ENCODE data around the gene SSTR5.

Gene SSTR5

DNA sequence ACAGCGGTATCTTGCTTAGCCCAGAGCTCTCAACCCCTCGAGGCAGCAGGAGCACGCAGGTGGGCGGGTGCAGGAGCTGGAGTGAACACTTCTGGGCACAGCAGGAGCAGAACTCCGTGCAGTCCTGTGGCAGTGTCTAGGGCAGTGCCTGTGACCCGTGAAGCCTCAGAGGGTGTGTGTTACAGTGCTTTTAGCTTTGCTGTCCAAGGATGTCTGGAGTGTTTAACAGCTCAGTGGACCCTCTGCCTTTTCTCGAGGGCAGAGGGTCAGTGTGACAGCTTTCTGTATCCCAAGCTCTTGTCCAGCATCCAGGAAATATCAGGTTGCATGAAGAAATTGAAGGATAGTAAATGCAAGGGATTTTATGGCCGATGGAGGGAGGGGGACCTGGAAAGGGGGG, 16.4 kb upstream of the SSTR5 start:
- no peak for DNase-seq

DNA sequence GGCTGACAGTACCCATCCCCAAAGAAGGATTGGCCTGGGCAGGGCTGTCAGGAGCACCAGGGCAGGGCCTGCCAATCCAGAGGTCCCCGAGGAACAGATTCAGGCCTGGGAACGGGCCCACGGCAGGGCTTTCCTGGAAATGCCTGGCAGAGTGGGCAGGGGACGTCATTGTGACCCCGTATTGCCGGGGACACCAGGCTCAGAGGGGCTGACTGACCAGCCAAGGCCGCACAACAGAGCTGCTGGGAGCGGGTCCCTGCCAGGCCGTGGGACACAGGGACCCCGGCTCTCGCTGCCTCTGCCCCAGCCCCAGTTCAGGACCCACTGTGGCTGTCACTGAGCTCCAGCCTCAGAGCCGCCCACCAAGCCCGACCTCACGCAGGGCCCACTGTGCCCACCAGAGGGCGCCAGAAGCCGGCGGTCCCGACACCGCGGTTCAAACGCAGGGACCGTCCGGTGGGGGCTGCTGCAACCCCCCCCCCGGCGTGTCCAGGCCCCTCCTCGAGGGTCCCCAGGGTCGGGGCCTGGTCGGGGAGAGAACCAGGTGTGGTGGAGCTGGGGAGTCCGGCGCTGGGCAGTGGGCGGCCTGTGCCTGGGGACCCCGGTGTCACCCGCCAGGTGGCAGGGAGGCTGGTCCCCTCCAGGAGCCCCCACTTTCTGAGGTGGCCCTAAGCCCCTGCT, 15.2 kb upstream of the SSTR5 start:
- DNase-seq: peak; percentile 45

DNA sequence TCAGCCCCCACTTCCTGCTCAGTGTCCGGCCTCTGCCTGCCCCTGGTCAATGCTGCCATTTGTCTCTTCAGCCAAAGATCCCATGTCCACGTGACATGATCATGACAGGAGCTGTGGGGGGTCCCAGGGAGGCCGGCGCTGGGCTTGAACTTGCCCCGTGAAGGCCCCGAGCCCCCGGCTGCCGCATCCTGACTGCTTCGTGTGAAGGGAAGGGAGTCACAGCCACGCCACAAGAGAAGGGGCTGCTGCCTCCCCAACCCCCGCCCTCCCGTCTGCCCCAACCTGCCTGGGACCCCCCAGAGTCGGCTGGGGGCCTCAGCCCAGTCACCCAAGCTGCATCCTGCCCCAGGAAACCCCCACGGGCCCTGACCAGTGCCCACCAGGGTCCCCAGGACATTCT, 14.3 kb upstream of the SSTR5 start:
- no peak for DNase-seq

DNA sequence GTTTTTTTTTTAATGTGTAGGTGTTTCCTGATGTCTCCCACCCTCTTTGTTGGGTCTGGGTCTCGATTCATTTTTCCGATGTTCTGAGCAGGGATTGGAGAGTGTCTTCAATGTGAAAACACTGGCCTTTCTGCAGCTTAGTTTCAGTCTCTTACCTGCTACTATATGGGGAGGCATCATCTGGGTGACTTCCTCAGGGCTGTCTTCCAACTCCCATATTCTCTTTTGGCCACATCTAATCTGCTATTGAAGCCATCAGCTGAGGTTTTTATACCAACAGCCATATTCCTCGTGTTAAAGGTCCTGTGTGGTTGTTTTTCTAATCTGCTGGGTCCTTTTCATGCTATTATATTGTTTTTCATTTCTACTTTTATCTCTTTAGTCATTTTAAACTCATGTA, 13.2 kb upstream of the SSTR5 start:
- DNase-seq: no peak

DNA sequence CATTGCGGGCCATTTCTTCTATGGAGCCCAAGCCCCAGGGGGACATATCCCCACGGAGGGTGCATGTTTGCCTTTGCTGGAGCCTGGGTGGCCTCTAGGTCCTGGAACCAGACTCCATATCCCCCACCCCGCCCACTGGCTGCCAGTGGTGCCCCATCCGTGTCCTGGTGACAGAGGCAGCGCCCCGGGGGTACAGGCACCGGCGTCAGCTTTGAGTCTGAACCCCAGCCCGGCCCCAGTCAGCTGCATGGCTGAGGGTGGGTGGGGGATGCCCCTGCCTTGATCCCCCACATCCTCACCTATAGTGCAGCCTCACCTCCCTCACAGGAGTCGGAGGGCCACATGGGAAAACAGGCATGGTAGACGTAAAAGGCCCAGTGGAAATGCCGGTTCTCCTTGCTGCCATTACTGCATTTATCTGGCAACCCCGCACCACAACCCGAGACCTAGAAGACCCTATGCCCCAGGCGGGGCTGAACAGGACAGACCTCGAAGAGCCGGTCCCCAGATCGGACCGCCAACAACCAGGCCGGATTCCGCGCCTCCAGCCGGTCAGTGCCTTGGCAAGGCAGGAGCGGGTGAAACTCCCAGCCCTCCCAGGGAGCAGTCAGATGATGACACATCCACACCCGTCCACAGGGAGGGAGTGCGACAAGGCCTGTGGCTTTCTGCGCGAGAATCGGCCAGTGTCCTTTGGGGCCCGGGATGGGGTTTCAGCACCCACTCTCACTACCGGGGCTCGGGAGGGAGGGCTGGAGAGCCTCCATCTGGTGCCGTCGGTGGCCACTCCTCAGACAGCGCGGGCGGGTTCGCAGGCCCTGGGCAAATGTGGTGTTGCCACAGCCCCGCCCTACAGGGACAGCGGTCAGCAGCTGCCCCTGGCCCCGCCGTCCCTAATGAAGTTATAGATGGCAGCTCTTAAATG, 11.9 kb upstream of the SSTR5 start:
- DNase-seq: no peak

DNA sequence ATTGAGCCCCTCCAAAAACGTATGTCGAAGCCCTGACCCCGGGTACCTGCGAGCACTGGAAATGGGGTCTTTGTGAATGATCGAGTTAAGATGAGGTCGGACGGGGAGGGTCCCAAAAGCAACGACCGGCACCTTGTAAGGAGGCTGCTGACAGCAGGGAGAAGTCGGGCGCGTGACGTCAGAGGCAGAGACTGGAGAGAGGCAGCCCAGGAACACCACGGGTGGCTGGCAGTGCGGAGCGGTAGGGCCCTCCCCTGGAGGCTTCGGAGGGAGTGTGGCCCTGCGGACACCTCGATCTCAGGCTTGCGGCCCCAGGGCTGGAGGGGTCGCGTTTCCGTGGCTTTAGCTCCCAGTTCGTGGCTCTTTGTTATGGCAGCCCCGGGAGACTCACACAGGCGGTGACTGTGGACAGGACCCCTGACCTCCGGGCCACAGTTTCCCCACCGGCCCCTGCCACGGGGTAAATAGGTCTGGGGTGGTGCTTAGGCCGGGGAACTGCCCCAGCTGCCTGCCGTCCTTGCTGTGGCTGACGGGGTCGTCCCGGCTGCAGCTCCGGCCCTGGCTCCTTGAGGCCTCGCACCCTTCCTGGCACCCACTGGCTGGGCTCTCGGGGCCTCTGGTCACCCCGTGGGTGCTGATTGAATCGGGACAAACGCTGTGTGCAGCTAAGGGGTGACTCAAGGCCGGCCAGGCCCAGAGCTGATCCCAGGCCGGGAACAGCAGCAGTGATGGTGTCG, 10.6 kb upstream of the SSTR5 start:
- no peak for DNase-seq

DNA sequence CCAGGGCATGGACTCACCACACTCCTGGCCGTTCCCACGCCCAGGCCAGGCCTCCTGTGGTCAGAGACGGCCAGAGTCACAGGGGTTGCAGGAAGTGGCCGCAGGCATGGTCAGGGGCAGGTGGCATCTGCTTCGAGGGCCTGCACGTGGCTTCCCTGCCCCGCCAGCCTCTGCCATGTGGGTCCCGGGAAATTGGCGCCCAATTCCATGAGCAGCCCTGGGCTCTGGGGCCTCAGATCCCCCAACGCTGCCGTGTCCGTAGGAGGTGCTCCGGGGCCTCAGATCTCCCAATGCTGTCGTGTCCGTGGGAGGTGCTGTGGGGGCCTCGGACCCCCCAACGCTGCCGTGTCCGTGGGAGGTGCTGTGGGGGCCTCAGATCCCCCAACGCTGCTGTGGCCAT, 9.7 kb upstream of the SSTR5 start:
- DNase-seq: no peak

DNA sequence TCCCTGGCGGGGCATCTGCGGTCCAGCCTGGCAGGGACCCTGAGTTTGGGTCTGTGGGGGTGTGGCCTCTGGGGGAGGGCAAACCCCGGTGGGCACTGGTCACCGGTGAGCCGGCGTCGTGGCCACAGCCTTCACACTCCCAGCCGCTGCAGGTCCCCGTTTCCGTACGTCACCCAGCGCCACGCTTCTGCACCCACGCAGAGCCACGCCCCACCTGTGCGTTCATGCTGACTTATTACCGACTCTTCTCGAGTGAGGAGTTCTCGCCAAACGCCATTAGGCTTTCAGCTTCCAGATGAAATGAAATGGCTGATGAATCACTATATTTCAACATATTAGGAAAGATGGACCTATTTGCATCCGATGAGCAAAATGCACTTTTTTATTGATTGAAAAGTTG, 8.8 kb upstream of the SSTR5 start:
- no peak for DNase-seq

DNA sequence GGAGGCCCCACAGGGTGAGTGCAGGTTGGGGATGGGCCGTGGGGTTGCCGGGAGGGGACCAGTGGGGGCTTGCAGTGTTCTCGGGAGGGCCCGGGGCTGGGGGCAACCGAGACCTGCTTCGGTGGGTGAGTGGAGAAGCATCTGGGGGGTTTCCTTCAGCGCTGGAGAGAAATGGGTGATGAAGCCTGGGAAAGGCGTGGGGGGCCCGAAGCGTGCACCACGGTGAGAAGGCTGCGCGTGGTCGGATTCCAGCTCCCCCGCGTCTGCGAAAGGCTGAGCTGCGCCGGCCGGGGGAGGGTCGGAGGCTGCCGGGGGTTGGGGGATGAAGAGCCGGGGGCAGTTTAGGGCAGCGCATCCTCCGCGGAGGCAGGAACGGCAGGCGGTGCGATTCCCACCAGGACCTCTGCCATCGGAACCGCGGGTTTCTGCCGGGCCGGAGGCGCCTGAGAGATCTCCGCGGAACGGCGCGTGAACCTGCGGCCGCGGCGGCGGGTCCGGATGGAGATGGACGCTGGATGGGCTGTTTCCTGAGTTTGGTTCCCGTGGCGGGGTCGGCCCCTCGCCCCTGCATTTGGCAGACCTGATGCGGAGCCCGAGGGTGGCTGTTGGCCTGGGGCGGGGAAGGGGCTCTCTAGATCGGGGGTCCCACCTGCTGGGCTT, 6.9 kb upstream of the SSTR5 start:
- DNase-seq: no peak

DNA sequence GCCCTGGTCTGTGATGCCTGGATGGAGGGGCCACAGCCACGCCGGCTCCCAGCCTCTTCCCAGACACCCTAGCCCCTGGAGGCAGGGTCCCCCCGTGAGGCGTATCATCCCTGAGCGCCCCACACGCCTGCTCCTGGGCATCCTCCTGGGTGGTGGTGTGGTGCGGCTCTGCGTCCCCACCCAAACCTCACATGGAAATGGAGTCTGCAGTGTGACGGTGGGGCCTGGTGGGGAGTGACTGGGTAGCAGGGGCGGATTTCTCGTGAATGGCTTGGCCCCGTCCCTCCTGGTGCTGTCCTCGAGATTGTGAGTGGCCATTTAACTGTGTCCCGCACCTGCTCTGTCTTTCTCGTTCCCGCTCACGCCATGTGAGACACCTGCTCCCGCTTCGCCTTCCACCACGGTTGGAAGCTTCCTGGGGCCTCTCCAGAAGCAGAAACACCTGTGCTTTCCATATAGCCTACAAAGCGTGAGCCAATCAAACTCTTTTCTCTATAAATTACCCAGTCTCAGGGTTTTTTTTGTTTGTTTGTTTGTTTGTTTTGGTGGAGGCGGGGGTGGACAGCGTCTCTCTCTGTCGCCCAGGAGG, 5.9 kb upstream of the SSTR5 start:
- DNase-seq: no peak

DNA sequence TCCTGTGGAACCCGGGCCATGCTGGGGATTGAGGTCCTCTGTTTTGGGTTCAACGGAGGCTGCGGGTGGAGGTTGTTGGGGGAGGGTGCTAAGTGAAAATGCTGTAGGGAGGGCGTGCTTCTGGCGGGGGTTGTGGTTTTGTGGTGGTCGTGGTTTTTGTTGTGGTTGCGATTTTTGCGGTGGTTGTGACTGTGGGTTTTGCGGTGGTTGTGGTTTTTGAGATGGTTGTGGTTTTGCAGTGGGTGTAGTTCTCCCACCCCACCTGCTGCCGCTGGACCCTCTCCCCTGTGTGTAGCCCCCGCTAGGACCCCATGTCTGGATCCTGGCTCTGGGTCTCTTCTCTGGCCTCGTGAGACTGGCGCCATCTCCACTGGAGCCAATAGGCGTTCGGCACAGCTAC, 4.9 kb upstream of the SSTR5 start:
- DNase-seq: no peak

DNA sequence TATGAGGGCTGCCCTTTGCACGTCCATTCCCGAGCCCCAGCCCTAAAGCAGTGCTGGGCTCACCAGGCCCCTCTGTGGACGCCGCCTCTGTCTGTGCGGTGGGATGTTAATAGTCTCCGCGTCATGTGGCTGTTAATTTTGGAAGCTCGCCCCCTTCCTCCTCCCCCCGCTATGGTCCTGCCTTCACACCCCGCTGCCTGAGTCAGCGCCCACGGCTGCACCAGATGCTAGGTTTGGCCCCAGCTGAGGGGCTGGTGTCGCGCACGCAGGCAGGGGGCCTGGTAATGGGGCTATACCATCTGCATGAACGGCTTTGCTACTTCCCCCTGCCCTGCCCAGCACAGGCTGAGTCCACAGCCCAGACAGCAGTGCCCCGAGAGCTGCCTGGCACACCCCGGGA, 4.1 kb upstream of the SSTR5 start:
- no peak for DNase-seq

DNA sequence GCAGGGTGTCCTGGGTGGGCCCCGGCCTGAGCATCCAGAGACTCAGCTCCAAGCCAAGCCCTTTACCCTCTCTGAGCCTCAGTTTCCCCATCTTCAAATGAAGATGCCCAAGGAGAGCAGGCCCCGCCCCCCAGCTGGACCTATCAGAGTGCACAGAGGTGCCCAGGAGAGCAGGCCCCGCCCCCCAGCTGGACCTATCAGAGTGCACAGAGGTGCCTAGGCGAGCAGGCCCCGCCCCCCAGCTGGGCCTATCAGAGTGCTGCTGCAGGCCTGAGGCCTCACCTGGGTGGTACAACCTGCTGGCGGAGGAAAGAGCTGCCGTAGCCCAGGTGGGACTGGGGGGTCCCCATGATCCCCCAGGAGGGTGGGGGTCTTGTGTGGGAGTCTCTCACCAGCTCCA, 3.4 kb upstream of the SSTR5 start:
- DNase-seq: no peak

DNA sequence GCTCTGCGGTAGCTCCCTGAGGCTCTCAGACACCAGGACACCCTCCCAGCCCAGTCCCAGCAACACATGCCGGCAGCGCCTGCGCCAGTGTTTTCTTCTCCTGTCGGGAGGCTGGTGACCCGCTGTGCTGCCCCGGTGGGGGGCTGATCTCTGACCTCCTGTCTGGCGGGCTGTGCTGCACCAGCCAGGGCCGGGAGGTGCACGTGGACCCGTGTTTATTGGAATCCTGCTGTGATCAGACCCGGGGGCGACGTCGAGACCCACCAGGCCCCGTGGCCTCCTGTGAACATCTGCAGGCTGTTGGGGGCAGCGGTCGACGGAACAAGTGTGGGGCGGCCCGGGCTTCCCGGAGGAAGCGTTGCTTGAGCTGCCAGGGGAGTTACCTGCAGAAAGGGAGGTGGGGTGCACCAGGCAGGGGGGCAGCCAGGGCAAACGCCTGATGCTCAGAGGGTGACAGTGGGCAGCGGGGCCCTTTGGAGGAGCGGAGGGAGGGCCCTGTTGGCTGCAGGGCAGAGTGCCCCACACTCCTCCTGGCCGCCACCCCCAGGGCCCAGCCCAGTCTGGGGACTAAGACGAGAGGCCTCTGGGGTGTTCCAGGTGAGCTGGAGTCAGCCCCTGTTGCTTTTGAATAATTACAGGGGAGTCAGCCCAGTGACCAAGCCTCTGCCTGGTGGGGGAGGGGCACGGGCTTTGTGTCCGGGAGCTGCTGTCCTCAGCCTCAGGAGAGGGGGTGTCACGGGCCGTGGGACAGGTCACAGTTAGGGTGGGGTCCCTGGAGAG, 2.3 kb upstream of the SSTR5 start:
- DNase-seq: no peak

DNA sequence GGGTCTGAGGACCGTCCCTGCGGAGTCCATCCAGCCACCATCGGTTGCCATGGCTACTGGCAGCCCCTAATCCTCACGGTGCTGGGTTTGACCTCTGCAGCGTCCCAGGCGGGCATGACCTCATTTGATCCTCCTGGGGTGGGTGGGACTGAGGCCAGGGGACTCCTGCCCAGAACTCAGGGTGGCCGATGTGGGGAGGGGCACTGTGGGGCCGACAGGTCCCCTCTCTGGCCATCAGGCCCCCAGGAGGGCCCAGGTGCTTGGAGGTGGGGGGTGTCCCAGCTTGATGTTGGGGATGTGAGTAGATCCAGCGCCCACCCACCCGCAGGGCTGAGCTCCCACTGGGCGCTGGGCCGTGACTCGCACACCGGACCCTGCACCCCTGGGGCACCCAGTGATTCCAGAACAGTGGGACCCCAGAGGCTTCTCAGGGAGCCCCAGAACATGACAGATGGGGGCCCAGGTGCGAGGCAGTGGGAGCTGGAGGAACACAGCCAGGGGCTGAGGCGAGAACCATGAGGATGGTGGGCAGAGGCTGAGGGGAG, 1.6 kb upstream of the SSTR5 start:
- DNase-seq: no peak

DNA sequence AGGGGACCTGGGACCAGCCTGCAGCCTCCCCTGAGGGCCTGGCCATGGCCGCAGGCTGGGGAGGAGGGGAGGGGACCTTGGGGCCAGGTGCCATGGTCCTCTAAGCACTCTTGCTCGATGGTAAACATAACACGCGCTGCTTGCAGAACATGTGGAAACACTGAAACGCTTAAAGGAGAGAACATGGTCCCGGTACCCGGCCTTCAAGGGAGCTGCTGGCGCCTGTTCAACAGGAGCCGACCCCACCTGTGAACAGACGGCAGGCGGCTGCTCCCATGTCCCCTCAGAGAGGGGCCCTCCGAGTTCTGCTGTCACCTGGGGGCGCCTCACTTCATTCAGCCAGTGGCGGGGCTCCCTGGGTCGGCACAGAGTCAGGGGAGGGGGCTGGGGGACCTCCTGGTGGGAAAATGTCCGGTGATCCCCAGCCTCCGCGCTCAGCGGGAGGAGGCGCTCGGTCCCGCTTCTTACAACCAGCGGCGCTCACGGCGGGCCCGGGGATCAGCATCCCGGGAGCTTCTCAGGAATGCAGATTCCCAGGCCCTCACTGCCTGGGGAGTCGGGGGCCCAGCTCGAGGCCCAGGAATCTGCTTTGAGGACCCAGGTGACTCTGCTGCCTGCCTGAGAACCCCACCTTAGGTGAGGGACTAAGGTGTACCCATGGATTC, 854 bp upstream of the SSTR5 start:
- no peak for DNase-seq

DNA sequence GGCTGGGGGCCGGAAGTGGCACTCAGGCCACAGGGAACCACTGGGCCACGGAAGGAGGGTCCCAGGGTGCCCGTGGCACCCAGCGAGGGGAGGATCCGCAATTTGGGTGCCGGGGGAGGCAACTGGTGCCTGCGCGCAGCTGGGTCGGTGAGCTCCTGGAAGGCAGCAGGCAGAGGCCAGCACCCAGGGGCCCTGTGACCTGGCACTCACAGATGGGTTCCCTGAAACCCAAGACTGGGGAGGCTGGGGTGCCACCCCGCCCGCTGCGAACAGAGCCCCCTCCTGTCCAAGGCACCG, 663 bp downstream of the SSTR5 start:
- DNase-seq: no peak

DNA sequence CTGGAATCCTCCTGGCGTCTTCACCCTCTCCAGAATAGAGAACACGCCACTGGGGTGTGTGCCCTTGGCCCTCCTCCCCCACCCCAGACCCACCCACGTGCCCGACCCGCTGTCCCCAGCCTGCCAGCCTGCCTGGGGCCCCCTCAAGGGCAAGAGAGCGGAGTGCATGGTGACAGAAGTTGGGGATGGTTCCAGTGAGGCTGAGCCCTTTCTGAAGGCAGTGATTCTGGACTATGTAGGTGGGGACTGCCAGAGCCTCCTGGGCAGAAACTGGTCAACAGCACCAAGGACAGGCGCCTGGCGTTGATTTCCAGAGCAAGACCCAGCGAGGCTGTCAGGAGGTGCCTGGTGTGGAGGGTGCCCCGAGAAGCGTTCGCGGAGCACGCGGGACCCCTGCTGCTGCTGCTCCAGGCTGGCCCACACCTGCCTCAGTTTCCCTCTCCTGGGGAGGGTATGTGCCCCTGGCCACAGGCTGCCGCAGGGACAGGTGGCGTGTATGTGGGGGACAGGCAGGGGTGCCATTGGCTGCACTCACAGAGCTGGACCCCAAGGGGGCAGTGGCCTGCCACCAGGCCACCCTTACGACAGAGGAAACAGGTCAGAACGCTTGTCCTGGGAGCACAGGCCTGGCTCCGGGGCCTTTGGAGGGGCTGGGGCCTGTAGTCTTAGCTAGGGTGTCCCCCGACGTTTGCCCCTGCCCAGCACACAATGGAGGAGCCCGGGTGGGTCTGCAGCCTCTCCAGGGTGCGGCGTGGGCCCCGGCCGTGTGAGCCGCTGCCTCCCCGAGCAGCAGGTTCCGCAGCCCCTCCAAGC, 1.2 kb downstream of the SSTR5 start:
- no peak for DNase-seq

DNA sequence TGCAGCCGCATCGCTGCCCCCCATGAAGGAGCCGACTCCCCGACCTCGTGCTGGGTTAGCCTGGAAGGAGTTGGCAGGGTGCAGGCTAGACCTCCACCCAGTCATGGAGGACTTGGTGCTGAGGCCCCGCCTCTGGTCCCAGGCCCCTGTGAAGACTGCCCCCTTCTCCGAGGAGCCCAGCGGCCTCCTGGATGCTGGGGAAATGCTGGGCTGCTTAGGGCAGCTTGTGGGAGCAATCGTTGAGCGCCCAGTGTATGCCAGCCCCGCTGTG, 1.8 kb downstream of the SSTR5 start:
- no peak for DNase-seq

DNA sequence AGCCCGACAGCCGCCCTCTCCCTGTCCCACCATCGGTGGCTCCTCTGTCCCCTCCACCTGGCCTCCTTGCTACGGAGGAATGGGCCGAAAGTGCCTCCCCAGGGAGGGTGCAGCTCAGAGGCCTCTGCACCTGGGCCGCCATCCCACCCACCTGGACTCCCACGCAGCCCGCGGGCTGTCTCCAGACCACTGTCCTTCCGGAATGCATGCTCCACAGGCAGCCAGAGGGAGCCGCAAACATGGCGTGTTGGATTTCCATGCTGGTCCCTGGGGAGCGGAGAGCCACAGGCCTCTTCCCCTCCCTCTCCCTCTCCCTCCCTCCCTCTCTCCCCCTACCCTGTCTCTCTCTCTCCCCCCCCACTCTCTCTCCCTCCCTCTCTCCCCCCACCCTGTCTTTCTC, 3.0 kb downstream of the SSTR5 start:
- no peak for DNase-seq

All from activated effector memory CD4-positive, alpha-beta T cell treated with Interleukin-2 at 50 U/mL for 16 hours (primary cell).